WTC11 (cell line): ENCODE data around the gene TMPRSS3. TPM values are rescaled to one million over a fixed set of nuclear protein-coding genes. Genes with fewer than 3 reads are reported as not detected.

ENCODE experiments used
- ATAC-seq: fragments of 200-7000 bp; cut with Tn5 transposase; 2 replicates; pipeline ENCODE4 v1.10.0; 2021; ENCODE audit warnings: mild to moderate bottlenecking, moderate library complexity
- CTCF ChIA-PET: fragments of 300-600 bp; sonication (Branson Sonifier 250); formaldehyde crosslinking; loops from one replicate; lab custom pipeline; 2021; ENCODE audit warnings: antibody characterized with exemption; lab: Charles Lee
- POLR2A ChIA-PET: fragments of 350-600 bp; sonication (Branson Sonifier 250); formaldehyde crosslinking; loops from one replicate; lab custom pipeline; 2021; ENCODE audit warnings: antibody characterized with exemption; lab: Charles Lee
- DNase-seq: peaks from one replicate; pipeline ENCODE4 v3.0.0; 2021; ENCODE audit warnings: low spot score
- H3K27ac Mint-ChIP-seq: 2 replicates; pipeline ENCODE4 v1.8.0; 2021; ENCODE audit warnings: mixed read lengths
- H3K27me3 Mint-ChIP-seq: 2 replicates; pipeline ENCODE4 v1.8.0; 2021; ENCODE audit warnings: low read depth, mild to moderate bottlenecking, moderate library complexity, mixed read lengths
- H3K36me3 Mint-ChIP-seq: 2 replicates; pipeline ENCODE4 v1.8.0; 2021; ENCODE audit warnings: mixed read lengths
- H3K4me1 Mint-ChIP-seq: 2 replicates; pipeline ENCODE4 v1.8.0; 2022; ENCODE audit warnings: mixed read lengths
- H3K4me3 Mint-ChIP-seq: 2 replicates; pipeline ENCODE4 v1.8.0; 2021; ENCODE audit warnings: mild to moderate bottlenecking, moderate library complexity, mixed read lengths
- H3K9me3 Mint-ChIP-seq: 2 replicates; pipeline ENCODE4 v1.8.0; 2021; ENCODE audit warnings: mixed read lengths
- ATF3 ChIP-seq: sonication (generic); formaldehyde crosslinking; conservative IDR thresholded peaks from 2 replicates; pipeline ENCODE4 v1.8.1; 2022; ENCODE audit warnings: mild to moderate bottlenecking, missing genetic modification reagents
- CREM ChIP-seq: sonication (generic); formaldehyde crosslinking; IDR thresholded peaks from 2 replicates; pipeline ENCODE4 v1.8.1; 2022; ENCODE audit warnings: mild to moderate bottlenecking, missing genetic modification reagents, moderate library complexity
- EMX1 ChIP-seq: fragments of 250-450 bp; sonication (Bioruptor Pico); IDR thresholded peaks from 2 replicates; pipeline ENCODE4 v1.8.0; 2021; ENCODE audit warnings: mild to moderate bottlenecking
- FOXK1 ChIP-seq: sonication (generic); formaldehyde crosslinking; IDR thresholded peaks from 2 replicates; pipeline ENCODE4 v1.8.0; 2022; ENCODE audit warnings: mild to moderate bottlenecking, moderate library complexity, missing genetic modification reagents
- FOXP4 ChIP-seq: sonication (generic); formaldehyde crosslinking; IDR thresholded peaks from 2 replicates; pipeline ENCODE4 v1.8.0; 2022; ENCODE audit warnings: mild to moderate bottlenecking, missing genetic modification reagents
- GTF2I ChIP-seq: fragments of 250-450 bp; sonication (Bioruptor Pico); conservative IDR thresholded peaks from 2 replicates; pipeline ENCODE4 v1.4.0; 2021; ENCODE audit warnings: mild to moderate bottlenecking
- NFATC4 ChIP-seq: fragments of 250-450 bp; sonication (Bioruptor Pico); IDR thresholded peaks from 2 replicates; pipeline ENCODE4 v1.9.0; 2021; ENCODE audit warnings: mild to moderate bottlenecking
- NFYB ChIP-seq: sonication (generic); formaldehyde crosslinking; conservative IDR thresholded peaks from 2 replicates; pipeline ENCODE4 v1.8.0; 2022; ENCODE audit warnings: low read depth, missing genetic modification reagents
- NR2C2 ChIP-seq: sonication (generic); formaldehyde crosslinking; IDR thresholded peaks from 2 replicates; pipeline ENCODE4 v1.8.0; 2022; ENCODE audit warnings: mild to moderate bottlenecking, missing genetic modification reagents
- SMAD3 ChIP-seq: sonication (generic); formaldehyde crosslinking; IDR thresholded peaks from 2 replicates; pipeline ENCODE4 v1.8.0; 2022; ENCODE audit warnings: missing genetic modification reagents, mild to moderate bottlenecking, borderline replicate concordance
- USF1 ChIP-seq: sonication (generic); formaldehyde crosslinking; IDR thresholded peaks from 2 replicates; pipeline ENCODE4 v1.8.0; 2022; ENCODE audit warnings: mild to moderate bottlenecking, missing genetic modification reagents
- ZNF281 ChIP-seq: sonication (generic); formaldehyde crosslinking; IDR thresholded peaks from 2 replicates; pipeline ENCODE4 v1.8.0; 2023; ENCODE audit warnings: mild to moderate bottlenecking, missing genetic modification reagents
- total RNA-seq: library from RNA; stranded (reverse); gene quantifications from 3 replicates; pipeline ENCODE4 v1.2.3, GENCODE V29; 2021
- TF ChIP-seq, protein P1 (sequence below): fragments of 250-450 bp; sonication (Bioruptor Pico); IDR thresholded peaks from 2 replicates; pipeline ENCODE4 v2.1.2; 2022; ENCODE audit warnings: mild to moderate bottlenecking, moderate library complexity
- TF ChIP-seq, protein P2 (sequence below): fragments of 250-450 bp; sonication (Bioruptor Pico); conservative IDR thresholded peaks from 2 replicates; pipeline ENCODE4 v1.9.0; 2021; ENCODE audit warnings: mild to moderate bottlenecking
- TF ChIP-seq, protein P3 (sequence below): sonication (generic); formaldehyde crosslinking; IDR thresholded peaks from 2 replicates; pipeline ENCODE4 v1.8.1; 2022; ENCODE audit warnings: missing genetic modification reagents, borderline replicate concordance

The TMPRSS3 gene
- total RNA-seq, 1 experiment from 2014 or later, result 0.39 TPM

- Mint-ChIP-seq H3K4me1 (peaks cover 20% of the 10 kb centered on the region), H3K4me3 (no peak overlapping the region), H3K36me3 (no peaks in the 10 kb centered on the region), H3K27me3 (no peaks in the 10 kb centered on the region), H3K9me3 (peaks cover 8% of the 10 kb centered on the region), H3K27ac (no peak overlapping the region)
- no peak for ATAC-seq
- CTCF ChIA-PET, result interaction anchor here (1.4 kb wide), 1 partner anchor 32 kb away, joined by 13 read pairs; no protein-coding TSS in a partner anchor
- DNase-seq, result no peak
- TF ChIP-seq SMAD3 (CRISPR knock-in tag) (no peak), NFATC4 (CRISPR knock-in tag) (no peak)
- POLR2A ChIA-PET, result no interaction called here
Measured at GRCh38 chr21:42341776-42342542, 53.9 kb downstream of the TMPRSS3 start.

- ChIA-PET CTCF (interaction anchor here (1.0 kb wide), 1 partner anchor 30 kb away, joined by 4 read pairs; no protein-coding TSS in a partner anchor), POLR2A (no interaction called here)
- H3K4me3 Mint-ChIP-seq, result no peak overlapping the region
- peaks cover 8% of the 10 kb centered on the region for H3K9me3 Mint-ChIP-seq
- DNase-seq, result no peak
- H3K4me1 Mint-ChIP-seq, result peaks cover 34% of the 10 kb centered on the region
- H3K36me3 Mint-ChIP-seq, result no peaks in the 10 kb centered on the region
- H3K27me3 Mint-ChIP-seq, result no peaks in the 10 kb centered on the region
- H3K27ac Mint-ChIP-seq, result no peak overlapping the region
- no peak for ATAC-seq
- TF ChIP-seq EMX1 (CRISPR knock-in tag), result no peak
- TF ChIP-seq, protein P1, sequence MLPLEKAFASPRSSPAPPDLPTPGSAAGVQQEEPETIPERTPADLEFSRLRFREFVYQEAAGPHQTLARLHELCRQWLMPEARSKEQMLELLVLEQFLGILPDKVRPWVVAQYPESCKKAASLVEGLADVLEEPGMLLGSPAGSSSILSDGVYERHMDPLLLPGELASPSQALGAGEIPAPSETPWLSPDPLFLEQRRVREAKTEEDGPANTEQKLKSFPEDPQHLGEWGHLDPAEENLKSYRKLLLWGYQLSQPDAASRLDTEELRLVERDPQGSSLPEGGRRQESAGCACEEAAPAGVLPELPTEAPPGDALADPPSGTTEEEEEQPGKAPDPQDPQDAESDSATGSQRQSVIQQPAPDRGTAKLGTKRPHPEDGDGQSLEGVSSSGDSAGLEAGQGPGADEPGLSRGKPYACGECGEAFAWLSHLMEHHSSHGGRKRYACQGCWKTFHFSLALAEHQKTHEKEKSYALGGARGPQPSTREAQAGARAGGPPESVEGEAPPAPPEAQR (CRISPR knock-in tag), result no peak
Measured at GRCh38 chr21:42340187-42341050, 55.4 kb downstream of the TMPRSS3 start.

GRCh38 chr21:42338729-42339715 is 56.8 kb downstream of the TMPRSS3 start:
- Mint-ChIP-seq H3K27ac (no peak overlapping the region; the same call in 1 of the 2 replicates), H3K4me3 (no peak overlapping the region), H3K4me1 (peaks cover 39% of the 10 kb centered on the region), H3K27me3 (no peaks in the 10 kb centered on the region), H3K9me3 (peaks cover 11% of the 10 kb centered on the region), H3K36me3 (no peaks in the 10 kb centered on the region)
- ATAC-seq (no peak), DNase-seq (no peak)
- CTCF ChIA-PET, result interaction anchor here (0.5 to 4.4 kb wide), 28 partner anchors 12 to 254 kb away, joined by 3 to 165 read pairs (median 4); partner anchors contain the start of genes TFF2 and TFF3
- POLR2A ChIA-PET, result no interaction called here
- TF ChIP-seq ZNF281, result no peak
- TF ChIP-seq GTF2I (CRISPR knock-in tag), result no peak
- no peak for TF ChIP-seq FOXP4 (CRISPR knock-in tag)
- TF ChIP-seq, protein P2, sequence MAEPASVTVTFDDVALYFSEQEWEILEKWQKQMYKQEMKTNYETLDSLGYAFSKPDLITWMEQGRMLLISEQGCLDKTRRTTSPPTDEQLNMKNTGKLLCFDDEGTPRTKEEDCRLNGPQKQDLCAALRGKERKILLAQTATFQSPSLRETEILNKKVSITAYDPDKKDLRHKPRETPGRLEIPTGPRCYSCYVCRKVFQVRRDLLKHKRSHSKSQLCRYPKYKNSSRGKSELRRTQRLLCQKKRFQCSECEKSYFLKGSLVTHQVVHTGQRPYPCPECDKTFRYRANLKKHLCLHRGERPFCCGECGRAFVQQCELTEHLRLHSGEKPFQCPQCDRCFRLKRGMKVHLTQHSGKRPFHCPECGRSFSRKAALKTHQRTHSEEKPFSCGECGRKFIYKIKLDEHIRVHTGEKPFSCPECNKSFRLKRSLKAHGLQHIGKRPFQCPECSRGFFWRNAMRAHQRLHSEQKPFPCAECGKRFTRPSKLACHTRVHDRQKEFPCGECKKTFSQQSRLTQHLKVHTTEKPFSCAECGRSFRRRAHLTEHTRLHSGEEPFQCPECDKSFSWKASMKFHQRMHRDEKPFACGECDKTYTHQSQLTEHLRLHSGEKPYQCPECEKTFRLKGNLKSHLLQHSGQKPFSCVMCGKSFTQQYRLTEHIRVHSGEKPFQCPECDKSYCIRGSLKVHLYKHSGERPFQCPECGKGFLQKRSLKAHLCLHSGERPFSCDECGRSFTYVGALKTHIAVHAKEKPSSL (CRISPR knock-in tag), result no peak
- TF ChIP-seq CREM, result no peak
- no peak for TF ChIP-seq USF1
- no peak for TF ChIP-seq FOXK1
- no peak for TF ChIP-seq NFYB
- TF ChIP-seq NR2C2 (CRISPR knock-in tag), result no peak
- TF ChIP-seq ATF3 (CRISPR knock-in tag), result no peak
- TF ChIP-seq, protein P3, sequence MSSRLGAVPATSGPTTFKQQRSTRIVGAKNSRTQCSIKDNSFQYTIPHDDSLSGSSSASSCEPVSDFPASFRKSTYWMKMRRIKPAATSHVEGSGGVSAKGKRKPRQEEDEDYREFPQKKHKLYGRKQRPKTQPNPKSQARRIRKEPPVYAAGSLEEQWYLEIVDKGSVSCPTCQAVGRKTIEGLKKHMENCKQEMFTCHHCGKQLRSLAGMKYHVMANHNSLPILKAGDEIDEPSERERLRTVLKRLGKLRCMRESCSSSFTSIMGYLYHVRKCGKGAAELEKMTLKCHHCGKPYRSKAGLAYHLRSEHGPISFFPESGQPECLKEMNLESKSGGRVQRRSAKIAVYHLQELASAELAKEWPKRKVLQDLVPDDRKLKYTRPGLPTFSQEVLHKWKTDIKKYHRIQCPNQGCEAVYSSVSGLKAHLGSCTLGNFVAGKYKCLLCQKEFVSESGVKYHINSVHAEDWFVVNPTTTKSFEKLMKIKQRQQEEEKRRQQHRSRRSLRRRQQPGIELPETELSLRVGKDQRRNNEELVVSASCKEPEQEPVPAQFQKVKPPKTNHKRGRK (CRISPR knock-in tag), result no peak
